ENCODE data around the gene LRP2.
"Not testable (repeated sequence)": the region's sequence is repeated elsewhere in the genome, so short reads cannot be mapped to it uniquely, and the experiment has no call there.

LRP2 gene

DNA sequence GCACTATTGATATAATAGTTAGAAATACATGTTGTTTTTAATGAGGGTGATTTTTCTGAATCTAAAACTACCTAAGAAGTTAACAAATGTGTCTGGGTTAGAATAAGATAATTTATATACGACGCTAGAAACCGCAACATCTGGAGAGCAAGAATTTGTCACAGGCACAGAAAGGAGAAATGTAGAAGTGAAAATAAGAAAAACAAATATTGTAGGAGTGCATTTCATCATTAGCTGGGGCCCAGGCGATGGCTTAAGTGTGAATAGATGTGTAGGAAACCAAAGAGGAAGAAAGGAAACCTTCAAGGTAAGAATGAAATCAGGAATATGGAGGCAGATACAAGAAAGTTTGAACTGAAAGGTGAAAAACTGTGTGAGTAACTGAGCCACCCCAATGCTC lies 90.3 kb downstream of the LRP2 start:
- H3K36me3 ChIP-seq (ENCODE audit: control insufficient read depth, insufficient read depth, low read length): no peaks in the 10 kb centered on the region
- no peaks in the 10 kb centered on the region for H3K4me1 ChIP-seq (ENCODE audit: control insufficient read depth, insufficient read depth, low read length, poor library complexity, severe bottlenecking)
- 78 to 92% methylated on average over 4 of the region's 4 CpGs for WGBS, 2 experiments (ENCODE audit: insufficient coverage in 2 of 2)
- no peaks in the 10 kb centered on the region for H3K9me3 ChIP-seq (ENCODE audit: control insufficient read depth, low read length)
- no peak overlapping the region for H3K4me3 ChIP-seq (ENCODE audit: extremely low read depth, insufficient read depth, low read length, poor library complexity, severe bottlenecking)
- H3K27ac ChIP-seq (ENCODE audit: low read depth, low read length, severe bottlenecking): no peak overlapping the region

GRCh38 chr2:169270574-169270973 lies 91.8 kb downstream of the LRP2 start:
- H3K36me3 ChIP-seq (ENCODE audit: control insufficient read depth, insufficient read depth, low read length); H3K4me1 ChIP-seq (ENCODE audit: control insufficient read depth, insufficient read depth, low read length, poor library complexity, severe bottlenecking); H3K9me3 ChIP-seq (ENCODE audit: control insufficient read depth, low read length); H3K4me3 ChIP-seq (ENCODE audit: extremely low read depth, insufficient read depth, low read length, poor library complexity, severe bottlenecking); H3K27ac ChIP-seq (ENCODE audit: low read depth, low read length, severe bottlenecking): not testable (repeated sequence)
- WGBS, 2 experiments (ENCODE audit: insufficient coverage in 2 of 2): 100% methylated on average over 1 of the region's 6 CpGs; no CpG with 5 or more reads in 1 of the 2 experiments

DNA sequence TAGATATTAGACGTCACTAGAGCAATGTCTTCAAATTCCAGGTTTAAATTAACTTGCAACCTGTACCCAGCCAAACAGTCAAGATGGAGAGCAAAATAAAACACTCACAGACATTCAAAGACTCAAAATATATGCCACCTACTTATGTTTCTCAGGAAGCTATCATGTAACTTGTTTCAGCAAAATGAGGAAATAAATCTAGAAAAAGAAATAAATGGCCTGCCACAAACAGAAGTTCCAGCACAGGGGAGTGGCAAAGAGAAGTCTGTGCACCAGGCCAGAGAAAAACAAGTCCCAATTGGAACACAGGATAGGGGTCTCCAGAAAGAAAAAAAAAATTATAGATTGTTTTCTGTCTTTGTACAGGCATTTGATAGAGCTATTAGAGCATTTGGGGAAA lies 96.7 kb downstream of the LRP2 start:
- Histone ChIP-seq H3K27ac (ENCODE audit: low read depth, low read length, severe bottlenecking) (no peak overlapping the region), H3K4me1 (ENCODE audit: control insufficient read depth, insufficient read depth, low read length, poor library complexity, severe bottlenecking) (no peaks in the 10 kb centered on the region), H3K4me3 (ENCODE audit: extremely low read depth, insufficient read depth, low read length, poor library complexity, severe bottlenecking) (no peak overlapping the region), H3K36me3 (ENCODE audit: control insufficient read depth, insufficient read depth, low read length) (no peaks in the 10 kb centered on the region), H3K9me3 (ENCODE audit: control insufficient read depth, low read length) (no peaks in the 10 kb centered on the region)
- 90 to 100% methylated on average over 1 of the region's 1 CpG for WGBS, 2 experiments (ENCODE audit: insufficient coverage in 2 of 2)

DNA sequence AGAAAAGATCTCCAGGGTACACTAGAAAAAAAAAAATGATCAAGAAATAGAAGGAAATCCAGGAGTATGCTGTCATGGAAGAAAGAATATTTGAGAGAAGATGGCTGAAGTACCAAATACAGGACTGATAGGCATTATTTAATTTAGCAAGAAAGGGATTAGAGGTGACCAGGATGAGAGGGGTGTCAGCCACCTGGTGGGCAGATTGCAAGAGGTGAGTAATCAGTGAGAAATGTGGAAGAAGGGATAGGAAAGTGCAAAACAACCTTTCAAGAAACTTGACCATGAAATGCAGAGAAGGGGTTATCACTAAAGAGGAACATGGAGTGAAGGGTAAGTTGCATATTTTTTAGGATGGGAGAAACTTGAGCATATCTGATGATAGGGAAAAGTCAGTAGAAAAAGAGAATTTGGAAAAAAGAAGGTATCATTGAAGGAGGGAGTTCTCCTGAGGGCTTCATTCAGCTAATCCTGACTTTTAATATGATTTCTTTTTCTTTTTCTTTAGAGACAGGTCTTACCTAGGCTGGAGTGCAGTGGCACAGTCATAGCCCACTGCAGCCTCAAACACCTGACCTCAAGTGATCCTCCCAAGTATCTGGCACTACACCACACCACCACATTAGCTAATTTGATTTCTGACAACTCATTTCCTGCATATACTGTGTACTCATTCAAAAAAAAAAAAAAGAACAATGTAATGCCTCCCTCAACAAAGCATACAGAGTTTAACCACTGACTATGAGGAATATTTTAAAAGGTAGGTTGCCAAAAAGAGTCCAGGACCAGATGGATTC lies 101.3 kb downstream of the LRP2 start:
- Histone ChIP-seq H3K4me1 (ENCODE audit: control insufficient read depth, insufficient read depth, low read length, poor library complexity, severe bottlenecking) (no peaks in the 10 kb centered on the region), H3K9me3 (ENCODE audit: control insufficient read depth, low read length) (no peaks in the 10 kb centered on the region), H3K4me3 (ENCODE audit: extremely low read depth, insufficient read depth, low read length, poor library complexity, severe bottlenecking) (no peak overlapping the region), H3K36me3 (ENCODE audit: control insufficient read depth, insufficient read depth, low read length) (no peaks in the 10 kb centered on the region), H3K27ac (ENCODE audit: low read depth, low read length, severe bottlenecking) (no peak overlapping the region)

- Histone ChIP-seq H3K9me3 (ENCODE audit: control insufficient read depth, low read length) (no peaks in the 10 kb centered on the region), H3K27ac (ENCODE audit: low read depth, low read length, severe bottlenecking) (no peak overlapping the region), H3K4me1 (ENCODE audit: control insufficient read depth, insufficient read depth, low read length, poor library complexity, severe bottlenecking) (no peaks in the 10 kb centered on the region), H3K36me3 (ENCODE audit: control insufficient read depth, insufficient read depth, low read length) (no peaks in the 10 kb centered on the region), H3K4me3 (ENCODE audit: extremely low read depth, insufficient read depth, low read length, poor library complexity, severe bottlenecking) (no peak overlapping the region)
- 78 to 80% methylated on average over 1 of the region's 1 CpG for WGBS, 2 experiments (ENCODE audit: insufficient coverage in 2 of 2)
These were observed 102.1 kb downstream of the LRP2 start for GRCh38 chr2:169260246-169260645.

- WGBS, 2 experiments (ENCODE audit: insufficient coverage in 2 of 2): 100% methylated on average over 4 of the region's 5 CpGs; no CpG with 5 or more reads in 1 of the 2 experiments
- H3K4me1 ChIP-seq (ENCODE audit: control insufficient read depth, insufficient read depth, low read length, poor library complexity, severe bottlenecking): no peaks in the 10 kb centered on the region
- no peaks in the 10 kb centered on the region for H3K36me3 ChIP-seq (ENCODE audit: control insufficient read depth, insufficient read depth, low read length)
- no peak overlapping the region for H3K4me3 ChIP-seq (ENCODE audit: extremely low read depth, insufficient read depth, low read length, poor library complexity, severe bottlenecking)
- H3K27ac ChIP-seq (ENCODE audit: low read depth, low read length, severe bottlenecking): no peak overlapping the region
- no peaks in the 10 kb centered on the region for H3K9me3 ChIP-seq (ENCODE audit: control insufficient read depth, low read length)
These were observed 102.9 kb downstream of the LRP2 start for GRCh38 chr2:169259402-169259801.

- no peaks in the 10 kb centered on the region for H3K9me3 ChIP-seq (ENCODE audit: control insufficient read depth, low read length)
- no peaks in the 10 kb centered on the region for H3K36me3 ChIP-seq (ENCODE audit: control insufficient read depth, insufficient read depth, low read length)
- WGBS, 2 experiments (ENCODE audit: insufficient coverage in 2 of 2): 60 to 80% methylated on average over 1 of the region's 3 CpGs
- no peak overlapping the region for H3K27ac ChIP-seq (ENCODE audit: low read depth, low read length, severe bottlenecking)
- no peak overlapping the region for H3K4me3 ChIP-seq (ENCODE audit: extremely low read depth, insufficient read depth, low read length, poor library complexity, severe bottlenecking)
- H3K4me1 ChIP-seq (ENCODE audit: control insufficient read depth, insufficient read depth, low read length, poor library complexity, severe bottlenecking): no peaks in the 10 kb centered on the region
These were observed 104.2 kb downstream of the LRP2 start for GRCh38 chr2:169258045-169258601.

GRCh38 chr2:169254774-169255173 lies 107.6 kb downstream of the LRP2 start:
- no CpG with 5 or more reads among the region's 4 CpGs for WGBS, 2 experiments (ENCODE audit: insufficient coverage in 2 of 2)
- Histone ChIP-seq H3K4me3 (ENCODE audit: extremely low read depth, insufficient read depth, low read length, poor library complexity, severe bottlenecking) (no peak overlapping the region), H3K27ac (ENCODE audit: low read depth, low read length, severe bottlenecking) (no peak overlapping the region)

DNA sequence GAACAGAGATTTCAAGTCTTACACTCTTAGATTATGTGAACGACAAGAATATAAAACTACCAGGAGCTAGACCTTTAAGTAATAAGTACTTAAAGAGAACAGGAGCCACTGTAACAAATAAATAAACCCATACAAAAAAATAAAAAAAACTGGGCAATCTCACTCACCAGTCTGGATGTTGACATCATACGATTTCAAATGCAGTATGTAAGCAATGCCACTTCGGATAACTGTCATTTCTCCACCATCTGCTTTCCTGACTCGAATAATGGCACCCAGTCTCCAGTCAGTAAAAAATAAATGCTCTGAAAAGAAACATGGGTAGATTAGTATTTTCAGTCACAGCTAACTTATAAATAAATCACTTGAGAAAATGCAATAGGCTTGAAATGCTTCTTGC lies 115.1 kb downstream of the LRP2 start:
- H3K4me1 ChIP-seq (ENCODE audit: control insufficient read depth, insufficient read depth, low read length, poor library complexity, severe bottlenecking): no peaks in the 10 kb centered on the region
- no peaks in the 10 kb centered on the region for H3K9me3 ChIP-seq (ENCODE audit: control insufficient read depth, low read length)
- no peaks in the 10 kb centered on the region for H3K36me3 ChIP-seq (ENCODE audit: control insufficient read depth, insufficient read depth, low read length)
- WGBS, 2 experiments (ENCODE audit: insufficient coverage in 2 of 2): 91 to 93% methylated on average over 2 of the region's 4 CpGs
- no peak overlapping the region for H3K27ac ChIP-seq (ENCODE audit: low read depth, low read length, severe bottlenecking)
- no peak overlapping the region for H3K4me3 ChIP-seq (ENCODE audit: extremely low read depth, insufficient read depth, low read length, poor library complexity, severe bottlenecking)

More at GRCh38 chr2:169254774-169255173, 107.6 kb downstream of the LRP2 start:
- Histone ChIP-seq H3K9me3 (ENCODE audit: control insufficient read depth, low read length) (no peaks in the 10 kb centered on the region), H3K36me3 (ENCODE audit: control insufficient read depth, insufficient read depth, low read length) (no peaks in the 10 kb centered on the region), H3K4me1 (ENCODE audit: control insufficient read depth, insufficient read depth, low read length, poor library complexity, severe bottlenecking) (no peaks in the 10 kb centered on the region)

GRCh38 chr2:169240405-169240804 lies 121.9 kb downstream of the LRP2 start:
- no peaks in the 10 kb centered on the region for H3K9me3 ChIP-seq (ENCODE audit: control insufficient read depth, low read length)
- no CpG with 5 or more reads among the region's 1 CpG for WGBS, 2 experiments (ENCODE audit: insufficient coverage in 2 of 2)
- no peak overlapping the region for H3K27ac ChIP-seq (ENCODE audit: low read depth, low read length, severe bottlenecking)
- H3K4me1 ChIP-seq (ENCODE audit: control insufficient read depth, insufficient read depth, low read length, poor library complexity, severe bottlenecking): no peaks in the 10 kb centered on the region
- H3K36me3 ChIP-seq (ENCODE audit: control insufficient read depth, insufficient read depth, low read length): no peaks in the 10 kb centered on the region
- H3K4me3 ChIP-seq (ENCODE audit: extremely low read depth, insufficient read depth, low read length, poor library complexity, severe bottlenecking): no peak overlapping the region

GRCh38 chr2:169237939-169238338 lies 124.4 kb downstream of the LRP2 start:
- Histone ChIP-seq H3K4me3 (ENCODE audit: extremely low read depth, insufficient read depth, low read length, poor library complexity, severe bottlenecking) (no peak overlapping the region), H3K4me1 (ENCODE audit: control insufficient read depth, insufficient read depth, low read length, poor library complexity, severe bottlenecking) (no peaks in the 10 kb centered on the region), H3K27ac (ENCODE audit: low read depth, low read length, severe bottlenecking) (no peak overlapping the region), H3K9me3 (ENCODE audit: control insufficient read depth, low read length) (no peaks in the 10 kb centered on the region), H3K36me3 (ENCODE audit: control insufficient read depth, insufficient read depth, low read length) (no peaks in the 10 kb centered on the region)
- WGBS, 2 experiments (ENCODE audit: insufficient coverage in 2 of 2): 90 to 100% methylated on average over 1 to 6 of the region's 6 CpGs
